ENCODE data around the gene TBC1D22B. TPM values are rescaled to one million over a fixed set of nuclear protein-coding genes. Genes with fewer than 3 reads are reported as not detected.
"Not testable (repeated sequence)": the region's sequence is repeated elsewhere in the genome, so short reads cannot be mapped to it uniquely, and the experiment has no call there.

TBC1D22B gene
- total and polyA plus RNA-seq, 8 donors, result 3.5 to 16.3 (median 6.2) TPM

DNA sequence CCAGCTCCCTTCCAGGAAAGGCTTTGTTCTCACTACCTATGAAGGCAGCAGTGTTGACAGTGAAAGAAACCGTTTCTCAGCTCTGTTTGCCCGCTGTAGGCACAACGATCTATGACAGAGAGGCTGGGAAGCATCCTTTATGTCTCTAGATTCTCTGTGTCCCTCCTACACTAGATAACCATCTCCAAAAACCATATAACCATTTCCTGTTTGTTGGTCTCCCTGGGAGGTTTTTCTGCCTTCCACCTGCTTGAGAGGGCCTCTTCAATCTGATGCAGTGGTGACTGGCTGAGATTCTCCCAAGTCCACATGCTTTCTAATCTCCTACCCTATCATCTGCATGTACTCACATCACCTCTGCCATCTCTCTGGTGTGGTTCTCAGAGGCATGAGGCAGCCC lies 32.4 kb downstream of the TBC1D22B start:
- Histone ChIP-seq H3K27ac (no peak overlapping the region), H3K4me3 (no peak overlapping the region), H3K4me1 (no peaks in the 10 kb centered on the region), H3K27me3 (no peaks in the 10 kb centered on the region), H3K9me3 (no peaks in the 10 kb centered on the region), H3K36me3 (peaks cover 35 to 94% (median 84%) of the 10 kb centered on the region in 4 donors)
- no peak for DNase-seq
- no peak for TF ChIP-seq CTCF (IDR thresholded peaks at IDR 0.05)
- 74 to 88% (median 78%) methylated on average over 3 of the region's 3 CpGs for WGBS, 5 donors
- intact Hi-C loops (cut with DNase I; ENCODE audit: low total_unique reads), result no loop called here

- H3K27ac ChIP-seq, result no peak overlapping the region
- TF ChIP-seq EP300 (IDR thresholded peaks at IDR 0.05) (no peak), CTCF (IDR thresholded peaks at IDR 0.05) (no peak), POLR2AphosphoS5 (IDR thresholded peaks at IDR 0.05) (no peak), POLR2A (IDR thresholded peaks at IDR 0.05) (no peak)
- no peak for DNase-seq
- H3K27me3 ChIP-seq, result no peaks in the 10 kb centered on the region
- H3K36me3 ChIP-seq, result peaks cover 26 to 92% (median 79%) of the 10 kb centered on the region in 4 donors
- no peak overlapping the region for H3K4me3 ChIP-seq
- H3K4me1 ChIP-seq, result no peaks in the 10 kb centered on the region
- H3K9me3 ChIP-seq, result no peaks in the 10 kb centered on the region
- intact Hi-C loops (cut with DNase I; ENCODE audit: low total_unique reads), result no loop called here
Measured at GRCh38 chr6:37293426-37293825, 35.9 kb downstream of the TBC1D22B start.

DNA sequence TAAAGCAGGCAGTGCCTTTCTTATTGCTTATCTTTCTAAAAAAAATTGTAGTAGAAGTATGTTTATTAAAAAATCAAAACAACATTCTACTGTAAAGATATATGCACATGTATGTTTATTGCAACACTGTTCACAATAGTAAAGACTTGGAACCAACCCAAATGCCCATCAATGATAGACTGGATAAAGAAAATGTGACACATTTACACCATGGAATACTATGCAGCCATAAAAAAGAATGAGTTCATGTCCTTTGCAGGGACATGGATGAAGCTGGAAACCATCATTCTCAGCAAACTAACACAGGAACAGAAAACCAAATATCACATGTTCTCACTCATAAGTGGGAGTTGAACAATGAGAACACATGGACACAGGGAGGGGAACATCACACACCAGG lies 40.1 kb downstream of the TBC1D22B start:
- DNase-seq; H3K27me3 ChIP-seq; H3K27ac ChIP-seq; H3K4me1 ChIP-seq; H3K4me3 ChIP-seq; intact Hi-C loops (cut with DNase I; ENCODE audit: low total_unique reads); H3K9me3 ChIP-seq: not testable (repeated sequence)
- peaks cover 22 to 91% (median 82%) of the 10 kb centered on the region in 4 donors for H3K36me3 ChIP-seq

- no peak for DNase-seq
- no peaks in the 10 kb centered on the region for H3K27me3 ChIP-seq
- H3K27ac ChIP-seq, result no peak overlapping the region
- no peaks in the 10 kb centered on the region for H3K9me3 ChIP-seq
- intact Hi-C loops (cut with DNase I; ENCODE audit: low total_unique reads), result no loop called here
- peaks cover 23 to 90% (median 81%) of the 10 kb centered on the region in 4 donors for H3K36me3 ChIP-seq
- no peak overlapping the region for H3K4me3 ChIP-seq
- no peaks in the 10 kb centered on the region for H3K4me1 ChIP-seq
- TF ChIP-seq POLR2AphosphoS5 (IDR thresholded peaks at IDR 0.05), result no peak
- TF ChIP-seq CTCF (IDR thresholded peaks at IDR 0.05), result no peak
- no peak for TF ChIP-seq EP300 (IDR thresholded peaks at IDR 0.05)
- no peak for TF ChIP-seq POLR2A (IDR thresholded peaks at IDR 0.05)
Measured at GRCh38 chr6:37298958-37299357, 41.4 kb downstream of the TBC1D22B start.

GRCh38 chr6:37299990-37300389 lies 42.4 kb downstream of the TBC1D22B start:
- H3K27ac ChIP-seq, result no peak overlapping the region
- no peaks in the 10 kb centered on the region for H3K4me1 ChIP-seq
- DNase-seq, result no peak
- TF ChIP-seq POLR2AphosphoS5 (IDR thresholded peaks at IDR 0.05), result no peak
- TF ChIP-seq CTCF (IDR thresholded peaks at IDR 0.05), result no peak
- TF ChIP-seq EP300 (IDR thresholded peaks at IDR 0.05), result no peak
- no peak for TF ChIP-seq POLR2A (IDR thresholded peaks at IDR 0.05)
- no peaks in the 10 kb centered on the region for H3K27me3 ChIP-seq
- 74 to 94% (median 85%) methylated on average over 4 of the region's 4 CpGs for WGBS, 5 donors
- no peaks in the 10 kb centered on the region for H3K9me3 ChIP-seq
- intact Hi-C loops (cut with DNase I; ENCODE audit: low total_unique reads), result no loop called here
- no peak overlapping the region for H3K4me3 ChIP-seq
- H3K36me3 ChIP-seq, result peaks cover 17 to 84% (median 77%) of the 10 kb centered on the region in 4 donors
